Aorta (tissue), 5 donors: ENCODE data around the gene SESN2. TPM values are rescaled to one million over a fixed set of nuclear protein-coding genes. Genes with fewer than 3 reads are reported as not detected.

Experiments used
- ATAC-seq: fragments of 200-7000 bp; cut with Tn5 transposase; one replicate; pipeline ENCODE4 v1.9.1; 2022; ENCODE audit warnings: moderate library complexity; ENCODE audit not compliant: low FRiP score
- DNase-seq, 2 donors: peaks; one replicate each; pipeline ENCODE4 v3.0.0-alpha.2; 2020
- H3K27ac ChIP-seq, 2 donors: one replicate each; pipeline ENCODE4 v1.5.1; 2013; ENCODE audit warnings: low read length in 2 of 2, mild to moderate bottlenecking in 2 of 2, moderate library complexity in 2 of 2, control low read depth in 1 of 2, inconsistent platforms in 1 of 2, low read depth in 1 of 2
- H3K27me3 ChIP-seq, 2 donors: one replicate each; pipeline ENCODE4 v1.6.1; 2013; ENCODE audit warnings: control low read depth in 1 of 2, low read length in 1 of 2, mild to moderate bottlenecking in 1 of 2, moderate library complexity in 1 of 2; ENCODE audit not compliant: insufficient read depth in 2 of 2, control insufficient read depth in 1 of 2
- H3K36me3 ChIP-seq, 2 donors: one replicate each; pipeline ENCODE4 v1.6.1; 2013; ENCODE audit warnings: control low read depth in 1 of 2, low read length in 1 of 2, mild to moderate bottlenecking in 1 of 2; ENCODE audit not compliant: insufficient read depth in 2 of 2, control insufficient read depth in 1 of 2
- H3K4me1 ChIP-seq, 2 donors: one replicate each; pipeline ENCODE4 v1.6.1; 2013; ENCODE audit warnings: low read length in 2 of 2, control low read depth in 1 of 2, mild to moderate bottlenecking in 1 of 2, moderate library complexity in 1 of 2; ENCODE audit not compliant: insufficient read depth in 2 of 2, control insufficient read depth in 1 of 2
- H3K4me3 ChIP-seq, 2 donors: one replicate each; pipeline ENCODE4 v1.5.1; 2013; ENCODE audit warnings: low read length in 2 of 2, control low read depth in 1 of 2, mild to moderate bottlenecking in 1 of 2
- H3K9me3 ChIP-seq: one replicate; pipeline ENCODE4 v1.6.1; 2013; ENCODE audit warnings: mild to moderate bottlenecking, low read length; ENCODE audit not compliant: control insufficient read depth
- WGBS, 2 donors: extraction: QIAGEN DNeasy Blood & Tissue Kit; methylation state at CpG; one replicate each; pipeline ENCODE4 v1.1.7; 2013; 5-methylcytosine and 5-hydroxymethylcytosine counted together
- intact Hi-C, 2 donors: fragments of 100-400 bp; cut with DNase I; formaldehyde crosslinking; loops; one replicate each; pipeline versions ENCODE4 v1.14.2 to v1.15.0; 2022
- polyA plus RNA-seq, 2 donors: library from polyadenylated mRNA; stranded (reverse); fragments of 200-250 nt; gene quantifications; one replicate each; pipeline ENCODE4 v1.2.3, GENCODE V29; 2013
- total RNA-seq, 2 donors: library from RNA; stranded (reverse); fragmentation: NEBNext Ultra II Directional; extraction: Animal tissue kit (Norgen Biotek cat#: 25700); gene quantifications; one replicate each; pipeline ENCODE4 v1.2.1, GENCODE V29; 2021
- donor health status: healthy with polysubstance abuse.
- donor health status: Bipolar disorder and iron deficiency.
- donor health status: DM: no; HTN: no; CAD: no.
- donor health status: DM: no; HTN: no; CAD: no.
- donor health status: DM: yes; HTN: yes; CAD: no.

SESN2 gene
- total and polyA plus RNA-seq, 4 donors: 5.3 to 11.1 (median 7.7) TPM

DNA sequence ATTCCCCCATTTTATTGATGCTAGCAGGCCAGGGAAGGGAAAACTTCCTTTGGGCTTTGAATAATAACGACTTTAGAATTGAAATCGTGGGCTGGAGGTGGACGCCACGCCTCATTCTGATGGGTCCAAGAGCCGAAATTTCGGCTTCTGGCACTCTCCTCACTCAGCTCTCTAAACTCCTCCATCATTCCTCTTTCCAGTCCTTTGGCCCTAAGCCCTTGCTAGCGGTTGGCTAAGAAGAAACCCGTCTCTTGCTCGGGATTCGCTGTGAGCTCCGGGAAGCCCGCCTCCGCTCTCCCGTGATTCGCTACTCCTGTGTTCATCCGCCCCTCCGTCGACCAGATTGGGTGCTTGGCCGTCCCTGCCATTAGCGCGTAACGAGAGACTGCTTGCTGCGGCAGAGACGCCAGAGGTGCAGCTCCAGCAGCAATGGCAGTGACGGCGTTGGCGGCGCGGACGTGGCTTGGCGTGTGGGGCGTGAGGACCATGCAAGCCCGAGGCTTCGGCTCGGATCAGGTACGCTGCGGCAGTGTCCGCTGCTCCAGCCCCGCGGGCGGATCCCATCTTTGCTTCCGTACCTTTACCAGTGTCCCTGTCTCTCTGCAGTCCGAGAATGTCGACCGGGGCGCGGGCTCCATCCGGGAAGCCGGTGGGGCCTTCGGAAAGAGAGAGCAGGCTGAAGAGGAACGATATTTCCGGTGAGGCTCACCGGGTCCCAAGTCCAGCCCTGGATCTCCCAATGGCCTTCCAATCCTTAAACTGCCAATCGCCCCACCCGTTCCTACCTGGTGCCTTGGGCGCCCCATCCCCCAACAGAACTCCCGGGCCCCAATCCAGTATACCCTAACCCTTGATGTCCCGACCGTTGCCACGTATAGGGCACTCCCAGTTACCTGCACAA lies 23.3 kb upstream of the SESN2 start, which contains the start of gene ATP5IF1:
TSS of gene ATP5IF1 (plus strand) at position 370 of the 901 bp plus-strand sequence. CDS start at position 430, 60 bp downstream.
- no peaks in the 10 kb centered on the region for H3K4me1 ChIP-seq

DNA sequence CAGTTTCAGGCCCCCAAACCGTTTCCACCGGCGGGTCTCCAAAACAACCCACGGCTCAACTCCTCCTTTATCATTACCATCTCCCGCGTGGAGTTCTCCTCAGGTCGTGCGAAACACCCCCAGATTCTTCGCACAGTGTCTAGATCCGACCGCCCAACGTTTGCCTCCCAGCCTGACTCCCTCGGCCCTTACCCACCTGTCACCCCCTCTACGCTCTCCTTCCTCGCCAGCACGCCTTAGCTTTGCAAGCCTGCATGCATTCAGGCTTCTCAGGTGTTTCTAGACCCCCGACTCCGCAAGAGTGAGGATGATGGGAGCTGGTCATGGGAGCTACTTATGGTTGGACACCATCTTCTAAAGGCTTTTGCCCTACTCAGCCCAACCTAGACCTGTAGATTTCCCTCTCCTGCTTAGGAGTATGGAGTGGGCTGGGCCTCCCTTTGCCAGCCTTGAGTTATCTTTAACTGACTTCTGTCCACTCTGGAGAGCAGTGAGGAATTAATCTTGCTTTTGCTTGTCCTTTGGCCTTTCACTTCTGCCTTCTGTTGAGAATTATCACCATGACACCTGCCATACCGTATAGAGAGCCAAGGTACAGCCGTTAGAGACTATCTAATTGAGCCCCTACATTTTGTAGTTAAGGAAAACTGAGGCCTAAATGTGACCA lies 22.5 kb upstream of the SESN2 start:
- DNase-seq: no peak
- no peak overlapping the region for H3K27ac ChIP-seq
- H3K27me3 ChIP-seq: no peaks in the 10 kb centered on the region
- intact Hi-C loops: no loop called here
- H3K9me3 ChIP-seq: no peaks in the 10 kb centered on the region
- H3K36me3 ChIP-seq: no peaks in the 10 kb centered on the region
- WGBS, 2 donors: 11 to 12% methylated on average over 20 of the region's 20 CpGs
- H3K4me3 ChIP-seq: peak overlapping the region; percentile 70 to 73
- no peak for ATAC-seq
- H3K4me1 ChIP-seq: no peaks in the 10 kb centered on the region

More for the DNA sequence above, 23.3 kb upstream of the SESN2 start, which contains the start of gene ATP5IF1:
- ATAC-seq (peak; percentile 96), DNase-seq (peak; percentile 98)
- peak within 1 kb of the TSS; percentile 70 to 73 for H3K4me3 ChIP-seq
- H3K27me3 ChIP-seq: no peaks in the 10 kb centered on the region
- intact Hi-C loops: no loop called here
- peak within 1 kb of the TSS in 1 of 2 donors; percentile 81 for H3K27ac ChIP-seq
- WGBS, 2 donors: 0% methylated on average over 60 of the region's 60 CpGs
- H3K36me3 ChIP-seq: no peaks in the 10 kb centered on the region
- H3K9me3 ChIP-seq: no peaks in the 10 kb centered on the region

DNA sequence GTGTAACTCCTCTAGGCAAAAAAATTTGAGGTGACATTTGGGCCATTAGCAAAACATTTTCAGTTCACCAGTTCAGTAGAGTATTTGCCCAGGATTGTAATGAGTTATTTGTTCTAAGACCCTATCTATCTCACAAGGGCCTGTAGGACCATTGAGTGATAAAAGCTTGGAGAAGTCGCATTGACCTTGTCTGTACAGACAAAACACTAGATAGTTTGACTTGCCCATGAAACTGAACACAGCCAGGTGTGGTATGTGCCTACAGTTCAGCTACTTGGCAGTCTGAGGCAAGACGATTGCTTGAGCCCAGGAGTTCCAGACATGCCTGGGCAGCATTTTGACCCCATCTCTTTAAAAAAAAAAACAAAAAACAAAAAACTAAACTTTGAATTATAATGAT lies 20.3 kb upstream of the SESN2 start:
- 60 to 63% methylated on average over 2 of the region's 2 CpGs for WGBS, 2 donors
- no peak overlapping the region for H3K27ac ChIP-seq
- intact Hi-C loops: no loop called here

DNA sequence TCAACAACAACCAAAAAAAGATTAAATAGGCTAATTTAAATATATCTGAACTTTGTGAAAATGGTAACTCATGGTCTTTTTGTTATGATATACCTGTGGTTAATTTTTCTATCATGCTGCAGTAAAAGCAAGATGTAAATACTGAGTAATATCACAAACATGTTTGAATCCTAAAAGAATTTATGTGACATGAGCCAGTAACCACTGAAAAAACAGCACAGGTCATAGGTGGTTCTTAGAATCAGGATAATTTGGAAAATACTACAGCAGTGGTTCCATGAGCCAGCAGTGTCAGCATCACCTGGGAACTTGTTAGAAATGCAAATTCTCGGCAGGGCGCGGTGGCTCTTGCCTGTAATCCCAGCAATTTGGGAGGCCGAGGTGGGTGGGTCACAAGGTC lies 19.3 kb upstream of the SESN2 start:
- H3K27me3 ChIP-seq: no peaks in the 10 kb centered on the region
- no peaks in the 10 kb centered on the region for H3K36me3 ChIP-seq
- ATAC-seq (no peak), DNase-seq (no peak)
- 95% methylated on average over 4 of the region's 4 CpGs for WGBS, 2 donors
- intact Hi-C loops: no loop called here
- no peaks in the 10 kb centered on the region for H3K9me3 ChIP-seq
- H3K27ac ChIP-seq: no peak overlapping the region
- H3K4me1 ChIP-seq: no peaks in the 10 kb centered on the region
- H3K4me3 ChIP-seq: no peak overlapping the region

More for the DNA sequence above, 20.3 kb upstream of the SESN2 start:
- ATAC-seq (no peak), DNase-seq (no peak)
- H3K9me3 ChIP-seq: no peaks in the 10 kb centered on the region
- H3K36me3 ChIP-seq: no peaks in the 10 kb centered on the region
- no peak overlapping the region for H3K4me3 ChIP-seq
- H3K4me1 ChIP-seq: no peaks in the 10 kb centered on the region
- no peaks in the 10 kb centered on the region for H3K27me3 ChIP-seq

DNA sequence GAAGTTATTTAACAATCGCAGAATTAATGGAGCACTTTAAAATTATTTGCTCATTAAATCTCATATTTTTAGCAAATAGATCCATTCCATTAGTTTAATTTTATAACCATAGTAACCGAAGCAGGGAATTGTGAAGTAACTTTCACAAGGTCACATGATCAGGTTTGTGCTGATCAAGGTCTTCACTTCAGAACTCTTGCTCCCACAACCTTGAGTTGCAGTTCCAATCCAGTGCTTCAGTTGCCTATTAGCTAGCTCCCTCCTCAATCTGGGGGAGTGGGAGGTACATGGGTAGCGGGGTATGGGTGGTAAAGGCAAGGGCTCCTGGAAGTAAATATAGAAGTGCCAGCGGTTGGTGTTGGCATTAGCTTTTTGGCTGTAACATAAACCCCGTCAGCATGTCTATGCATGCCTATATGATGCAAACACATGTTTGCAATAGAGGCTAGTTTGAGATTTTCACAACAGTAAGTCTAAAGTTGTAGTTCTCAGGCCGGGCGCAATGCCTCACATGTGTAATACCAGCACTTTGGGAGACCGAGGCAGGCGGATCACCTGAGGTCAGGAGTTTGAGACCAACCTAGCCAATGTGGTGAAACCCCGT lies 17.6 kb upstream of the SESN2 start:
- intact Hi-C loops: no loop called here
- ATAC-seq (no peak), DNase-seq (no peak)
- 92 to 93% methylated on average over 10 of the region's 10 CpGs for WGBS, 2 donors
- no peaks in the 10 kb centered on the region for H3K36me3 ChIP-seq
- no peaks in the 10 kb centered on the region for H3K9me3 ChIP-seq
- no peaks in the 10 kb centered on the region for H3K4me1 ChIP-seq
- no peak overlapping the region for H3K4me3 ChIP-seq
- no peaks in the 10 kb centered on the region for H3K27me3 ChIP-seq
- H3K27ac ChIP-seq: no peak overlapping the region

DNA sequence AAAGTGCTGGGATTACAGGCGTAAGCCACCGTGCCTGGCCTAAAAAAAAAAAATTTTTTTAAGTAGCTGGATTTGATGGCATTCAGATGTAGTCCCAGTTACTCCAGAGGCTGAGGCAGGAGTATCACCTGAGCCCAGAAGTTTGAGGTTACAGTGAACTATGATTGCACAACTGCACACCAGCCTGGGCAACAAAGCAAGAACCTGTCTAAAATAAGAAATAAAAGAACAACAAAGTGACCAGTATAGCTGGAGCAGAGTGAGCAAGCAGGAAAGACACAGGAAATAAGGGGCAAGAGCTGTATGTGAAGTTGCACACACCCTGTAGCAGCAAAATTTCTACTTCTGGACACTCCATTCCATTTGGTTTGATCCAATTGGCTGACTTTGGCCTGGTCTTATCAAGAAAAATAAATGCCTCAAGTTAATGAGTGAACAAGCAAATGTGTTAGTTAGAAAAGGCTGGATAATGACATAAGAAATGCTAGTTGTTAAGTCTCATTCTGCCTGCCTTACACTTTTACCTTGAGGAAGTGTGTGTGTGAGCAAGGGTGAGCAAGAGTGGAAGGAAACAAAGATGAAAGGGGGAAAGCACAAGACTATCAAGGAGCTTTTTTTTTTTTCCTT lies 15.5 kb upstream of the SESN2 start:
- intact Hi-C loops: no loop called here
- WGBS, 2 donors: 75 to 82% methylated on average over 2 of the region's 2 CpGs
- H3K27ac ChIP-seq: no peak overlapping the region
- ATAC-seq: no peak
- no peaks in the 10 kb centered on the region for H3K27me3 ChIP-seq
- H3K4me1 ChIP-seq: no peaks in the 10 kb centered on the region
- H3K9me3 ChIP-seq: no peaks in the 10 kb centered on the region
- DNase-seq: no peak
- no peaks in the 10 kb centered on the region for H3K36me3 ChIP-seq
- no peak overlapping the region for H3K4me3 ChIP-seq

DNA sequence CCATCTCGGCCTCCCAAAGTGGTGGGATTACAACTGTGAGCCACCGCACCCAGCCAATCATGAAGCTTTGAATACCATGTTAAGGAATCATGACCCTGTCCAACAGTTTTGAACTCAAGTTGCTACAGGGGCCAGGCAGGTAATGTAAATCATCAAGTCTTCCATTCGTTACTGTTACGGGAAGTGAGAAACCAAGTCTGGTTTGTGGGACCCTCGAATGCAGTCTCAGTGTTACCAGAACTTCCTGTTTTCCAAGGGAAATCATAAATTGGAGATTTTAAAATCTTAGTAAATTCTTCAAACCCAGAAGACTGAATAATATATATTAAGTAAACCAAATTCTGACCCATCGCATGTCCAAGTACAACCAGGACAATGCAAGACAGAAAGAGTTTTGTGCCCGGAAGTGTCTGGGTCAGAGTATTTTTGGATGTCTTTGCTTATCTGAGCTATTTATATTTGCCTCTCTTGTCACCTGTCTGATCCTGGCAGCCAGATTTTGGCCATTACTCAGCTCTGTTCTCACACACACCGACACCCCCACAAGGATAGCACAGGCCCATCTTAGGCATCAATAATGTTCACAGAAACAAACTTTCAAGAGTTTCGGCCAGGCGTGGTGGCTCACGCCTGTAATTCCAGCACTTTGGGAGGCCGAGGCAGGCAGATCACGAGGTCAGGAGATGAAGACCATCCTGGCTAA lies 14.6 kb upstream of the SESN2 start:
- no peak overlapping the region for H3K4me3 ChIP-seq
- no peaks in the 10 kb centered on the region for H3K27me3 ChIP-seq
- no peaks in the 10 kb centered on the region for H3K36me3 ChIP-seq
- intact Hi-C loops: no loop called here
- H3K27ac ChIP-seq: no peak overlapping the region
- no peaks in the 10 kb centered on the region for H3K9me3 ChIP-seq
- no peak for DNase-seq
- ATAC-seq: no peak
- H3K4me1 ChIP-seq: no peaks in the 10 kb centered on the region
- WGBS, 2 donors: 83 to 86% methylated on average over 13 of the region's 13 CpGs

DNA sequence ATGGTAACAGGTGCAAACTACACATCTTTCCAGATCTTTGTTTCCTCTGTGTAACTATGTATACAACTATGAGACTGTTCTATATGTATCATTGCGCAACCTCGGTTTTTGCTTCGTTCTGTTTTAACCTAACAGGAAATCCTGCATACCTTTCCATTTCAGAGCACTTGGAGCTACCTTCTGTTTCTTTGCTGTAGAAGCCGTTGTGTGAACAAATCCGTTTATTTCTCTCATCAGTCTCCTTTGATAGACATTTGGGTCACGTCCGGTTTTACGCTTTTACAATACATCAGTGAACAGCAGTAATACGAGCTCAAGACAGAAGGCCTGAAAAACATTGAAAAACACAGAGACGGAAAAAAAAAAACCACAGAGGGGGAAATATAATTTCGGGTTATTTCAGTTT lies 12.9 kb upstream of the SESN2 start:
- intact Hi-C loops: no loop called here
- Histone ChIP-seq H3K4me1 (no peaks in the 10 kb centered on the region), H3K9me3 (no peaks in the 10 kb centered on the region), H3K36me3 (no peaks in the 10 kb centered on the region), H3K27me3 (no peaks in the 10 kb centered on the region), H3K4me3 (peak overlapping the region in 1 of 2 donors; percentile 40), H3K27ac (no peak overlapping the region)
- 48 to 78% methylated on average over 11 of the region's 11 CpGs for WGBS, 2 donors
- DNase-seq: no peak
- ATAC-seq: no peak
